PC-3 (cell line): ENCODE results near the gene NOP56.

Experiments used
- CTCF ChIP-seq: fragments of 300-600 bp; sonication (generic); conservative IDR thresholded peaks from 2 replicates; pipeline ENCODE4 v1.5.1; 2017; ENCODE audit warnings: antibody characterized with exemption, low read depth, mild to moderate bottlenecking, low read length
- EZH2 ChIP-seq: fragments of 300-600 bp; sonication (generic); IDR thresholded peaks from one replicate; pipeline ENCODE4 v1.6.1; 2017; ENCODE audit warnings: antibody characterized with exemption, mild to moderate bottlenecking, low read length; ENCODE audit not compliant: unreplicated experiment

GRCh38 chr20:2610326-2610725, 42.1 kb upstream of the NOP56 start:
- TF ChIP-seq CTCF (no peak), EZH2 (no peak)
